Purkinje cell (primary cell): ENCODE measurements around the gene DNAJC17. TPM values are rescaled to one million over a fixed set of nuclear protein-coding genes. Genes with fewer than 3 reads are reported as not detected.

Source experiments
- polyA plus RNA-seq: library from polyadenylated mRNA; unstranded; fragments of >200 nt; fragmentation: Nextera tagmentation; gene quantifications from 2 replicates; pipeline ENCODE4 v1.2.1, GENCODE V29; 2014

DNAJC17 gene, protein sequence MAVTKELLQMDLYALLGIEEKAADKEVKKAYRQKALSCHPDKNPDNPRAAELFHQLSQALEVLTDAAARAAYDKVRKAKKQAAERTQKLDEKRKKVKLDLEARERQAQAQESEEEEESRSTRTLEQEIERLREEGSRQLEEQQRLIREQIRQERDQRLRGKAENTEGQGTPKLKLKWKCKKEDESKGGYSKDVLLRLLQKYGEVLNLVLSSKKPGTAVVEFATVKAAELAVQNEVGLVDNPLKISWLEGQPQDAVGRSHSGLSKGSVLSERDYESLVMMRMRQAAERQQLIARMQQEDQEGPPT
- polyA plus RNA-seq: 11.7 and 25.3 TPM in 2 replicates

GRCh38 chr15:40807028-40807887, at the start of gene DNAJC17, which contains the start of gene ZFYVE19:
Gene DNAJC17, minus strand, starts transcription at chr15:40807473. Its CDS starts 27 bp downstream, at chr15:40807446.
Gene ZFYVE19, plus strand, starts transcription at chr15:40807089. Its CDS starts 501 bp downstream, at chr15:40807590.

GRCh38 chr15:40843885-40844695, 36.8 kb upstream of the DNAJC17 start, which contains the start of gene SPINT1:
Gene SPINT1, plus strand, starts transcription at chr15:40844048. Its CDS starts 507 bp downstream, at chr15:40844555.

GRCh38 chr15:40828447-40829036, 21.3 kb upstream of the DNAJC17 start, which contains the start of gene PPP1R14D:
Gene PPP1R14D, minus strand, starts transcription at chr15:40828708. Its CDS starts 67 bp downstream, at chr15:40828641.

GRCh38 chr15:40769274-40770146, 37.8 kb downstream of the DNAJC17 start, which contains the start of gene C15orf62:
Gene C15orf62, plus strand, starts transcription at chr15:40769980. Its CDS starts 516 bp downstream, at chr15:40770496.

GRCh38 chr15:40763801-40764628, 43.3 kb downstream of the DNAJC17 start, which contains the start of gene GCHFR:
Gene GCHFR, plus strand, starts transcription at chr15:40764068. Its CDS starts 113 bp downstream, at chr15:40764181.

GRCh38 chr15:40754883-40755811, 52.1 kb downstream of the DNAJC17 start, which contains the start of gene RMDN3:
Gene RMDN3, minus strand, starts transcription at chr15:40755254. Its CDS starts 471 bp downstream, at chr15:40754783.

Other genes starting within 250 kb of the DNAJC17 start
- gene CCDC32, start 242.4 kb downstream of the DNAJC17 start, polyA plus RNA-seq: 23.8 and 38.7 TPM in 2 replicates
- gene RPUSD2, start 238.2 kb downstream of the DNAJC17 start, polyA plus RNA-seq: 2.1 and 5.3 TPM in 2 replicates
- not detected in 2 replicates for gene KNL1, start 213.2 kb downstream of the DNAJC17 start, polyA plus RNA-seq
- gene RAD51, start 112.3 kb downstream of the DNAJC17 start, polyA plus RNA-seq: 2.2 TPM in 1 of 2 replicates, not detected in the other
- 22.7 and 31.4 TPM in 2 replicates for gene RMDN3, start 52.2 kb downstream of the DNAJC17 start, polyA plus RNA-seq
- gene GCHFR, start 43.4 kb downstream of the DNAJC17 start, polyA plus RNA-seq: 80.5 and 108 TPM in 2 replicates
- gene C15orf62, start 37.5 kb downstream of the DNAJC17 start, polyA plus RNA-seq: 0.21 TPM in 1 of 2 replicates, not detected in the other
- 1.5 and 2.9 TPM in 2 replicates for gene ZFYVE19, start 384 bp downstream of the DNAJC17 start, polyA plus RNA-seq
- not detected in 2 replicates for gene PPP1R14D, start 21.2 kb upstream of the DNAJC17 start, polyA plus RNA-seq
- not detected in 2 replicates for gene SPINT1, start 36.6 kb upstream of the DNAJC17 start, polyA plus RNA-seq
- gene RHOV, start 66.8 kb upstream of the DNAJC17 start, polyA plus RNA-seq: 0.36 TPM in 1 of 2 replicates, not detected in the other
- gene VPS18, start 87.0 kb upstream of the DNAJC17 start, polyA plus RNA-seq: 9.3 and 11.5 TPM in 2 replicates
- 0.08 TPM in 1 of 2 replicates, not detected in the other for gene DLL4, start 121.9 kb upstream of the DNAJC17 start, polyA plus RNA-seq
- gene CHAC1, start 146.0 kb upstream of the DNAJC17 start, polyA plus RNA-seq: 3.4 and 4.8 TPM in 2 replicates